ENCODE measurements around the gene NACA2. TPM values are rescaled to one million over a fixed set of nuclear protein-coding genes. Genes with fewer than 3 reads are reported as not detected.

NACA2 gene
- total and polyA plus RNA-seq, 2 of the 8 experiments (the other 6 are each of a cell fraction or from before 2014, with no cell fraction given) = not detected

GRCh38 chr17:61543786-61544415 lies 47.1 kb downstream of the NACA2 start:
- no peak for FAIRE-seq
- POLR2A ChIA-PET (ENCODE audit: partially characterized antibody) = no interaction called here
- H4K5ac ChIP-seq (ENCODE audit: insufficient read length, low read depth, low read length) = no peak overlapping the region
- TF ChIP-seq RBBP5 (IDR thresholded peaks at IDR 0.05; ENCODE audit: borderline replicate concordance, low read depth, low read length) (no peak), FOSL1 (IDR thresholded peaks at IDR 0.05; ENCODE audit: insufficient read depth, low read depth, low read length) (no peak), KDM5A (IDR thresholded peaks at IDR 0.05; ENCODE audit: low read length) (no peak), SIRT6 (IDR thresholded peaks at IDR 0.05; ENCODE audit: low read length) (no peak), TAF7 (optimal IDR thresholded peaks at IDR 0.05; ENCODE audit: borderline replicate concordance, low read depth, low read length) (no peak), BACH1 (IDR thresholded peaks at IDR 0.05; ENCODE audit: low read length) (no peak), EGR1 (IDR thresholded peaks at IDR 0.05; ENCODE audit: borderline replicate concordance, low read depth, low read length) (no peak), HDAC2 (IDR thresholded peaks at IDR 0.05; ENCODE audit: borderline replicate concordance in 1 of 2, low read depth in 2 of 2, low read length in 2 of 2) (no peak), MAFK (IDR thresholded peaks at IDR 0.05; ENCODE audit: low read depth, low read length) (no peak), CBX5 (IDR thresholded peaks at IDR 0.05; ENCODE audit: low read depth, low read length) (no peak), CBX8 (IDR thresholded peaks at IDR 0.05; ENCODE audit: borderline replicate concordance, low read depth, low read length) (no peak), ATF3 (IDR thresholded peaks at IDR 0.05; ENCODE audit: insufficient read depth, low read depth, low read length) (no peak), RAD21 (IDR thresholded peaks at IDR 0.05 in 1 of 2, conservative IDR thresholded peaks at IDR 0.05 in 1 of 2; ENCODE audit: low read depth in 2 of 2, low read length in 2 of 2) (no peak)

More at GRCh38 chr17:61543786-61544415, 47.1 kb downstream of the NACA2 start:
- H3K23ac ChIP-seq (ENCODE audit: insufficient read length) = no peak overlapping the region
- H2AK5ac ChIP-seq (ENCODE audit: low read depth, low read length) = no peak overlapping the region
- H3K79me2 ChIP-seq (ENCODE audit: control insufficient read depth in 1 of 2, insufficient read depth in 2 of 2, low read length in 2 of 2) = no peaks in the 10 kb centered on the region
- H3K36me3 ChIP-seq (ENCODE audit: control insufficient read depth in 2 of 4, insufficient read depth in 4 of 4, low read length in 3 of 4) = no peaks in the 10 kb centered on the region
- no peak overlapping the region for H3K14ac ChIP-seq (ENCODE audit: insufficient read length)
- H3K4me2 ChIP-seq (ENCODE audit: insufficient read depth in 1 of 2, low read depth in 2 of 2, low read length in 2 of 2) = no peak overlapping the region
- no peak overlapping the region for H3K27ac ChIP-seq (ENCODE audit: low read depth, low read length)
- H3K4me3 ChIP-seq (ENCODE audit: extremely low read depth in 1 of 4, insufficient read depth in 2 of 4, low read depth in 3 of 4, low read length in 4 of 4) = no peak overlapping the region
- no peak overlapping the region for H2BK20ac ChIP-seq (ENCODE audit: low read length)
- H4K20me1 ChIP-seq (replicated peaks in 1 of 2; ENCODE audit: control insufficient read depth in 1 of 2, insufficient read depth in 2 of 2, low read length in 2 of 2) = no peaks in the 10 kb centered on the region
- no peak overlapping the region for H3K4ac ChIP-seq (replicated peaks; ENCODE audit: insufficient read length, low read depth, low read length)
- no peaks in the 10 kb centered on the region for H3K27me3 ChIP-seq (replicated peaks in 1 of 4; ENCODE audit: control insufficient read depth in 3 of 4, extremely low read depth in 1 of 4, insufficient read depth in 3 of 4, low read length in 3 of 4)
- no peak overlapping the region for H2BK120ac ChIP-seq (replicated peaks; ENCODE audit: low read depth, low read length)
- no peak overlapping the region for H2AFZ ChIP-seq (ENCODE audit: low read length)
- H3K18ac ChIP-seq (ENCODE audit: extremely low read depth, low read length) = no peak overlapping the region
- H3K23me2 ChIP-seq (ENCODE audit: low read depth, low read length) = no peaks in the 10 kb centered on the region
- no peak overlapping the region for H2BK12ac ChIP-seq (ENCODE audit: low read depth, low read length)
- 81% methylated on average over 9 of the region's 9 CpGs; no CpG with 5 or more reads in 1 of the 2 experiments for WGBS, 2 experiments (ENCODE audit: extremely low coverage in 1 of 2, insufficient coverage in 1 of 2, insufficient read length in 1 of 2, insufficient replicate concordance in 2 of 2, low coverage in 1 of 2, low lambda C conversion rate in 2 of 2, missing lambda C conversion rate in 1 of 2)
- H4K8ac ChIP-seq (ENCODE audit: extremely low read depth, insufficient read depth, low read length) = no peak overlapping the region
- H3K4me1 ChIP-seq (replicated peaks in 1 of 4; ENCODE audit: control insufficient read depth in 3 of 4, insufficient read depth in 4 of 4, low read length in 3 of 4) = no peaks in the 10 kb centered on the region
- no peaks in the 10 kb centered on the region for H3K9me3 ChIP-seq (ENCODE audit: insufficient read depth in 2 of 2, low read depth in 1 of 2, low read length in 1 of 2)
- H3K9ac ChIP-seq (replicated peaks in 1 of 4; ENCODE audit: extremely low read depth in 1 of 4, low read depth in 3 of 4, low read length in 3 of 4) = no peak overlapping the region
- no peak overlapping the region for H2BK5ac ChIP-seq (ENCODE audit: low read depth, low read length)
- no peak overlapping the region for H4K91ac ChIP-seq (replicated peaks; ENCODE audit: insufficient read length, low read length)
- H2BK15ac ChIP-seq (ENCODE audit: low read length) = no peak overlapping the region
- no peak for DNase-seq (ENCODE audit: low read depth in 1 of 2, low spot score in 2 of 2)
- no peaks in the 10 kb centered on the region for H3K79me1 ChIP-seq (ENCODE audit: low read depth, low read length)
- CTCF ChIA-PET (ENCODE audit: partially characterized antibody) = no interaction called here
- no peak overlapping the region for H3K56ac ChIP-seq (replicated peaks; ENCODE audit: insufficient read length, low read depth, low read length)
